Mesenchymal stem cell (in vitro differentiated cells and primary cell): Measurements from ENCODE around the gene TRDN.

Experiments
- DNase-seq: peaks from one replicate; pipeline ENCODE4 v3.0.0-alpha.2; 2013
- H2AFZ ChIP-seq: one replicate; pipeline ENCODE4 v1.6.1; 2013; ENCODE audit warnings: low read depth, mild to moderate bottlenecking, control low read depth, inconsistent platforms, low read length, moderate library complexity
- H2AK5ac ChIP-seq: 2 replicates; pipeline ENCODE4 v1.6.1; 2013; ENCODE audit warnings: low read length, moderate library complexity, mild to moderate bottlenecking, inconsistent platforms; ENCODE audit not compliant: severe bottlenecking
- H2BK120ac ChIP-seq: one replicate; pipeline ENCODE4 v1.6.1; 2013; ENCODE audit warnings: low read depth, mild to moderate bottlenecking, inconsistent platforms, low read length, moderate library complexity
- H2BK12ac ChIP-seq, 2 experiments: one replicate each; pipeline ENCODE4 v1.6.1; 2013; ENCODE audit warnings: inconsistent platforms in 2 of 2, low read length in 2 of 2, mild to moderate bottlenecking in 2 of 2, moderate library complexity in 2 of 2, control low read depth in 1 of 2
- H2BK15ac ChIP-seq: one replicate; pipeline ENCODE4 v1.6.1; 2013; ENCODE audit warnings: mild to moderate bottlenecking, low read depth, inconsistent platforms; ENCODE audit not compliant: poor library complexity, severe bottlenecking
- H2BK5ac ChIP-seq: 2 replicates; pipeline ENCODE4 v1.6.1; 2013; ENCODE audit warnings: low read depth, mild to moderate bottlenecking, low read length, control low read depth, inconsistent platforms; ENCODE audit not compliant: poor library complexity, severe bottlenecking
- H3K14ac ChIP-seq, 2 experiments: one replicate each; pipeline ENCODE4 v1.6.1; 2013; ENCODE audit warnings: inconsistent platforms in 2 of 2, low read length in 2 of 2, control low read depth in 1 of 2, mild to moderate bottlenecking in 1 of 2, moderate library complexity in 1 of 2
- H3K18ac ChIP-seq, 2 experiments: one replicate each; pipeline ENCODE4 v1.6.1; 2013; ENCODE audit warnings: inconsistent platforms in 2 of 2, low read length in 2 of 2, control low read depth in 1 of 2, low read depth in 1 of 2, mild to moderate bottlenecking in 1 of 2
- H3K23ac ChIP-seq, 2 experiments: one replicate each; pipeline ENCODE4 v1.6.1; 2013; ENCODE audit warnings: inconsistent platforms in 2 of 2, low read length in 2 of 2, mild to moderate bottlenecking in 2 of 2, moderate library complexity in 2 of 2, control low read depth in 1 of 2
- H3K27ac ChIP-seq: 2 replicates; pipeline ENCODE4 v1.5.1; 2013; ENCODE audit warnings: mild to moderate bottlenecking, moderate library complexity, low read length, control low read depth, inconsistent platforms; ENCODE audit not compliant: poor library complexity, severe bottlenecking
- H3K27me3 ChIP-seq, 2 experiments: 2 replicates each; pipeline versions ENCODE4 v1.6.1 to v1.7.0; 2013; ENCODE audit warnings: low read length in 2 of 2, mild to moderate bottlenecking in 2 of 2, moderate library complexity in 2 of 2, control low read depth in 1 of 2, inconsistent platforms in 1 of 2; ENCODE audit not compliant: control insufficient read depth in 1 of 2, insufficient read depth in 1 of 2
- H3K36me3 ChIP-seq, 2 experiments: 2 replicates each; pipeline versions ENCODE4 v1.6.1 to v1.7.0; 2013; ENCODE audit warnings: low read length in 2 of 2, control low read depth in 1 of 2, inconsistent platforms in 1 of 2, low read depth in 1 of 2, mild to moderate bottlenecking in 1 of 2; ENCODE audit not compliant: insufficient read depth in 2 of 2, control insufficient read depth in 1 of 2
- H3K4ac ChIP-seq, 2 experiments: one replicate each; pipeline ENCODE4 v1.6.1; 2013; ENCODE audit warnings: inconsistent platforms in 2 of 2, low read length in 2 of 2, mild to moderate bottlenecking in 2 of 2, moderate library complexity in 2 of 2, control low read depth in 1 of 2, low read depth in 1 of 2
- H3K4me1 ChIP-seq: 2 replicates; pipeline ENCODE4 v1.6.1; 2013; ENCODE audit warnings: low read depth, low read length, control low read depth; ENCODE audit not compliant: control insufficient read depth, insufficient read depth
- H3K4me2 ChIP-seq: 2 replicates; pipeline ENCODE4 v1.6.1; 2013; ENCODE audit warnings: low read length, mild to moderate bottlenecking, inconsistent platforms; ENCODE audit not compliant: poor library complexity, severe bottlenecking
- H3K4me3 ChIP-seq, 2 experiments: 2 replicates each; pipeline versions ENCODE4 v1.5.1 to v1.7.0; 2013; ENCODE audit warnings: low read length in 2 of 2, mild to moderate bottlenecking in 2 of 2, control low read depth in 1 of 2, low read depth in 1 of 2; ENCODE audit not compliant: insufficient read depth in 1 of 2
- H3K79me1 ChIP-seq: replicated peaks from 2 replicates; pipeline ENCODE4 v1.6.1; 2013; ENCODE audit warnings: mild to moderate bottlenecking, control low read depth, low read length, inconsistent platforms; ENCODE audit not compliant: poor library complexity, severe bottlenecking
- H3K9ac ChIP-seq: 2 replicates; pipeline ENCODE4 v1.7.0; 2013; ENCODE audit warnings: mild to moderate bottlenecking, low read length, moderate library complexity
- H3K9me3 ChIP-seq: 2 replicates; pipeline ENCODE4 v1.7.0; 2013; ENCODE audit warnings: mild to moderate bottlenecking, low read length; ENCODE audit not compliant: control insufficient read depth
- H4K8ac ChIP-seq: one replicate; pipeline ENCODE4 v1.6.1; 2013; ENCODE audit warnings: inconsistent platforms, mild to moderate bottlenecking, low read length, moderate library complexity
- H4K91ac ChIP-seq: one replicate; pipeline ENCODE4 v1.6.1; 2013; ENCODE audit warnings: mild to moderate bottlenecking, low read length, inconsistent platforms
- WGBS: methylation state at CpG from one replicate; pipeline ENCODE4 v1.1.7; 2013; ENCODE audit warnings: mixed read lengths; 5-methylcytosine and 5-hydroxymethylcytosine counted together

The TRDN gene

DNA sequence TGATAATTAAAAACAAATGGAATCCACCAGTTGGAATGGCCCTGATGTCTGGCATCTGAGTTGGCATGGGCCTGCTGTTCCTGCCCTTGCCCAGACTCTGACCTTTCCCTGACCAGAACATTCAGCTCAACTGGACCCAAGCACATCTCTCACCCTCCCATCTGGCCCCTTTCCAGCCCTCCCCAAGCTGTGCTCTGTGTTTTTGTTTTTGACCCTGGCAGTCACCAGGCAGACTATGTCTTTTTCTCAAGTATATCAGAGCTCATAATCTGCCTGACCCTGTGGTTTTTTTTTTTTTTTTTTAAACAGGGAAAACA, 117.6 kb downstream of the TRDN start:
- no peak overlapping the region for H3K4me2 ChIP-seq
- no peak overlapping the region for H3K4me3 ChIP-seq
- H2BK5ac ChIP-seq: no peak overlapping the region
- H2BK12ac ChIP-seq: no peak overlapping the region
- H4K91ac ChIP-seq: no peak overlapping the region
- H3K9ac ChIP-seq: no peak overlapping the region
- no peak overlapping the region for H2AK5ac ChIP-seq
- no peak overlapping the region for H3K14ac ChIP-seq
- no peak overlapping the region for H4K8ac ChIP-seq
- no peak overlapping the region for H2AFZ ChIP-seq
- H2BK120ac ChIP-seq: no peak overlapping the region
- H3K4ac ChIP-seq: no peak overlapping the region
- H3K23ac ChIP-seq: no peak overlapping the region
- H2BK15ac ChIP-seq: no peak overlapping the region
- no peaks in the 10 kb centered on the region for H3K79me1 ChIP-seq
- H3K9me3 ChIP-seq: no peaks in the 10 kb centered on the region
- no peak overlapping the region for H3K27ac ChIP-seq
- no peaks in the 10 kb centered on the region for H3K36me3 ChIP-seq
- H3K18ac ChIP-seq: no peak overlapping the region
- no peaks in the 10 kb centered on the region for H3K4me1 ChIP-seq
- DNase-seq: no peak
- no peaks in the 10 kb centered on the region for H3K27me3 ChIP-seq

DNA sequence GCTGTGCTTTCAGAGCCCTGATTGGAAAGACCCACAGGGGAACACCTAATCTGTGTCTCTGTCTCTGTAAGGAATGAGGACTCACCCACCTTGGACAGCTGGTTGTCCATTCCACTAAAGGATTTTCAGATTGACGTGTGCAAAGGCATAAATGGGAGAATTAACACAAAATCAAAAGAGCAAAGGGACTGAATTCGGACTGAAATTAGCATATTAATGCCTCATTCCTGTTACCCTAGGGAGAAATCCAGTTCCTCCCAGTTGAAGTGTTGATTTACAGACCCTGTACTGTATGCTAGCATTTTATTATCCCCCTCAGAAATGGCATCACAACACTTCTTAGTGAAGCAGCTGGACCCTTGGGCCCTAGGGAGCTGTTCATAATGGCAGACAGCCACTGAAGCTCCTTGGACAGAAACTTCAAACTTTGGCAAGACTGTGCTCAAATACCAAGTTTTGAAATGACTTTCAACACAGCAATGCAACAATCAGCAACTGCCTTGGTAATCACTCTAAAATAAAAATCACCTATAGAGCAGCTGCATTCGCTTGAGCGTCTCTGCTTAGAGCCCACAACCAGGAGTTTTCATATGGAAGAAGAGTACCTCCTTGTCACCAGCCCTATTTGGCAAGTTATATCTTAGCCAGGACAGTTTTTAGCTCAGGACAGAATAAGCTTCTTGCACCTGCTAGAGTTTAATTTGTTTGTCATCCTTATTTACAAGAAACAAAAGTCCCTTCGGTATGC, 118.1 kb downstream of the TRDN start:
- H2BK120ac ChIP-seq: no peak overlapping the region
- H2BK15ac ChIP-seq: no peak overlapping the region
- H2BK5ac ChIP-seq: no peak overlapping the region
- no peak overlapping the region for H3K14ac ChIP-seq
- no peak overlapping the region for H3K18ac ChIP-seq
- no peak overlapping the region for H2AK5ac ChIP-seq
- H3K9ac ChIP-seq: no peak overlapping the region
- no peak overlapping the region for H3K27ac ChIP-seq
- no peak overlapping the region for H3K4me3 ChIP-seq
- H3K9me3 ChIP-seq: no peaks in the 10 kb centered on the region
- H2AFZ ChIP-seq: no peak overlapping the region
- no peaks in the 10 kb centered on the region for H3K27me3 ChIP-seq
- 87% methylated on average over 5 of the region's 5 CpGs for WGBS
- DNase-seq: no peak
- H3K4me1 ChIP-seq: no peaks in the 10 kb centered on the region
- H3K79me1 ChIP-seq: no peaks in the 10 kb centered on the region
- no peak overlapping the region for H4K8ac ChIP-seq
- no peak overlapping the region for H3K23ac ChIP-seq
- no peak overlapping the region for H2BK12ac ChIP-seq
- H3K4me2 ChIP-seq: no peak overlapping the region
- H3K4ac ChIP-seq: no peak overlapping the region
- H4K91ac ChIP-seq: no peak overlapping the region
- H3K36me3 ChIP-seq: no peaks in the 10 kb centered on the region

GRCh38 chr6:123515715-123516114, 121.0 kb downstream of the TRDN start:
- no peaks in the 10 kb centered on the region for H3K79me1 ChIP-seq
- WGBS: 100% methylated on average over 1 of the region's 2 CpGs
- no peak overlapping the region for H3K4me2 ChIP-seq
- no peak overlapping the region for H2AFZ ChIP-seq
- no peaks in the 10 kb centered on the region for H3K9me3 ChIP-seq
- no peak overlapping the region for H3K4me3 ChIP-seq
- H3K18ac ChIP-seq: no peak overlapping the region
- no peak for DNase-seq
- H3K23ac ChIP-seq: no peak overlapping the region
- no peaks in the 10 kb centered on the region for H3K36me3 ChIP-seq
- H4K8ac ChIP-seq: no peak overlapping the region
- no peak overlapping the region for H3K9ac ChIP-seq
- no peak overlapping the region for H2BK120ac ChIP-seq
- H2AK5ac ChIP-seq: no peak overlapping the region
- H3K4me1 ChIP-seq: no peaks in the 10 kb centered on the region
- no peaks in the 10 kb centered on the region for H3K27me3 ChIP-seq
- H2BK15ac ChIP-seq: no peak overlapping the region
- H2BK5ac ChIP-seq: no peak overlapping the region
- no peak overlapping the region for H2BK12ac ChIP-seq
- no peak overlapping the region for H3K4ac ChIP-seq
- no peak overlapping the region for H4K91ac ChIP-seq
- H3K27ac ChIP-seq: no peak overlapping the region
- no peak overlapping the region for H3K14ac ChIP-seq

DNA sequence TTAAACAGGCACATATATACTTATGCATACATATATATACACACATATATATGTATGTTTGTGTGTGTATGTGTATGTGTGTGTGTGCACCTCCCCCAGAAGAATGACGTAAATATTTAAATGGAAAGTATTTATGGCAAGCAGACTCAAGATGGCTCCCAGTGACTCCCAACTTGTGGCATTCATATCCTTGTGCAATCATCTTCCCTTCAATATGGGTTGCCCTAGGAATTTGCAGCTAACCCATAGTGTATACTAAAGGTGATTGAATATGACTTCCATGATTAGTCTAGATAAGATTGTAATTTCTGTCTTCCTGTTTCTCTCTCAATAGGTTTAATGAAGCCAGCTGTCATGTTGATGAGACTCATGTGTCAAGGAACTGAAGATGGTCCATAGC, 127.6 kb downstream of the TRDN start:
- no peak overlapping the region for H3K9ac ChIP-seq
- no peak overlapping the region for H2BK120ac ChIP-seq
- H4K91ac ChIP-seq: no peak overlapping the region
- WGBS: 0% methylated on average over 1 of the region's 1 CpG
- no peaks in the 10 kb centered on the region for H3K9me3 ChIP-seq
- no peaks in the 10 kb centered on the region for H3K36me3 ChIP-seq
- no peak overlapping the region for H2BK15ac ChIP-seq
- no peaks in the 10 kb centered on the region for H3K79me1 ChIP-seq
- no peak overlapping the region for H3K4me2 ChIP-seq
- no peak overlapping the region for H3K14ac ChIP-seq
- H2BK12ac ChIP-seq: no peak overlapping the region
- no peak overlapping the region for H2BK5ac ChIP-seq
- H3K27ac ChIP-seq: no peak overlapping the region
- no peak overlapping the region for H2AK5ac ChIP-seq
- DNase-seq: peak; percentile 67
- no peaks in the 10 kb centered on the region for H3K27me3 ChIP-seq
- peak overlapping the region in 1 of 2 experiments; percentile 6 for H3K18ac ChIP-seq
- H2AFZ ChIP-seq: no peak overlapping the region
- H3K4ac ChIP-seq: no peak overlapping the region
- no peak overlapping the region for H4K8ac ChIP-seq
- no peak overlapping the region for H3K23ac ChIP-seq
- no peak overlapping the region for H3K4me3 ChIP-seq
- no peaks in the 10 kb centered on the region for H3K4me1 ChIP-seq
